Upper lobe of right lung (tissue), 1 donor: ENCODE results near the gene B3GNT9. TPM values are rescaled to one million over a fixed set of nuclear protein-coding genes. Genes with fewer than 3 reads are reported as not detected.

Experiments used
- ATAC-seq: fragments of 200-7000 bp; cut with Tn5 transposase; one replicate; pipeline ENCODE4 v1.9.1; 2020; ENCODE audit warnings: mild to moderate bottlenecking, moderate library complexity
- DNase-seq: peaks from one replicate; pipeline ENCODE4 v3.0.0-alpha.2; 2020
- H3K27ac ChIP-seq: fragments of 200-600 bp; one replicate; pipeline ENCODE4 v1.8.0; 2022
- H3K27me3 ChIP-seq: fragments of 200-600 bp; one replicate; pipeline ENCODE4 v1.8.0; 2022; ENCODE audit warnings: mild to moderate bottlenecking
- H3K36me3 ChIP-seq: fragments of 200-600 bp; one replicate; pipeline ENCODE4 v1.8.0; 2022
- H3K4me1 ChIP-seq: fragments of 200-600 bp; one replicate; pipeline ENCODE4 v1.8.0; 2022
- H3K4me3 ChIP-seq: fragments of 200-600 bp; one replicate; pipeline ENCODE4 v1.8.0; 2022; ENCODE audit warnings: mild to moderate bottlenecking
- H3K9me3 ChIP-seq: fragments of 200-600 bp; one replicate; pipeline ENCODE4 v1.8.0; 2022
- intact Hi-C: fragments of 100-400 bp; cut with DNase I; formaldehyde crosslinking; loops from one replicate; pipeline ENCODE4 v1.11.0; 2022
- total RNA-seq: library from RNA; stranded (reverse); fragmentation: NEBNext Ultra II Directional; extraction: Animal tissue kit (Norgen Biotek cat#: 25700); gene quantifications from one replicate; pipeline ENCODE4 v1.2.1, GENCODE V29; 2021
- TF ChIP-seq, protein P1 (sequence below): fragments of 200-600 bp; IDR thresholded peaks from one replicate; pipeline ENCODE4 v1.8.0; 2022; ENCODE audit warnings: antibody characterized with exemption
- donor health status: DM: no; HTN: yes; CAD: no; lungs with severe emphysema.

B3GNT9 gene
- total RNA-seq, 1 donor from 2014 or later: 19.3 TPM

DNA sequence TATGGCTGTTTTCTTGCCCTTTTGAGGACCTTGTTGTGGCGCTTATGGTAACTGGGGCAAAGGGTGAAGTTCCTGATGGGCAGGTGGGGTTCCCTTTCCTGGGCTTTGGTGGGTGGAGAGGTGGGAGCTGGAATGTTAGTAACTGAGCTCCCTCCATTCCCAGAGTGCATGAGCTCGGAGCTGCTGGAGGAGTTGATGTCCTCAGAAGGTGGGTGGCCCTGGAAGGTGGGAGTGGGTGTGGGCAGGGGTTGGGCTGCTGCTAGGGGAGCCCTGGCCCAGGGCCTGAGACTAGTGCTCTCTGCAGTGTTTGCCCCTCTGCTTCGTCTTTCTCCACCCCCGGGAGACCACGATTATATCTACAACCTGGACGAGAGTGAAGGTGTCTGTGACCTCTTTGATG, 46.9 kb upstream of the B3GNT9 start:
- intact Hi-C loops: no loop called here
- ATAC-seq (no peak), DNase-seq (no peak)
- H3K27me3 ChIP-seq: no peaks in the 10 kb centered on the region
- peaks cover 25% of the 10 kb centered on the region for H3K4me1 ChIP-seq
- TF ChIP-seq, protein P1, sequence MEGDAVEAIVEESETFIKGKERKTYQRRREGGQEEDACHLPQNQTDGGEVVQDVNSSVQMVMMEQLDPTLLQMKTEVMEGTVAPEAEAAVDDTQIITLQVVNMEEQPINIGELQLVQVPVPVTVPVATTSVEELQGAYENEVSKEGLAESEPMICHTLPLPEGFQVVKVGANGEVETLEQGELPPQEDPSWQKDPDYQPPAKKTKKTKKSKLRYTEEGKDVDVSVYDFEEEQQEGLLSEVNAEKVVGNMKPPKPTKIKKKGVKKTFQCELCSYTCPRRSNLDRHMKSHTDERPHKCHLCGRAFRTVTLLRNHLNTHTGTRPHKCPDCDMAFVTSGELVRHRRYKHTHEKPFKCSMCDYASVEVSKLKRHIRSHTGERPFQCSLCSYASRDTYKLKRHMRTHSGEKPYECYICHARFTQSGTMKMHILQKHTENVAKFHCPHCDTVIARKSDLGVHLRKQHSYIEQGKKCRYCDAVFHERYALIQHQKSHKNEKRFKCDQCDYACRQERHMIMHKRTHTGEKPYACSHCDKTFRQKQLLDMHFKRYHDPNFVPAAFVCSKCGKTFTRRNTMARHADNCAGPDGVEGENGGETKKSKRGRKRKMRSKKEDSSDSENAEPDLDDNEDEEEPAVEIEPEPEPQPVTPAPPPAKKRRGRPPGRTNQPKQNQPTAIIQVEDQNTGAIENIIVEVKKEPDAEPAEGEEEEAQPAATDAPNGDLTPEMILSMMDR: no peak
- H3K27ac ChIP-seq: no peak overlapping the region
- peaks cover 74% of the 10 kb centered on the region for H3K36me3 ChIP-seq
- H3K9me3 ChIP-seq: no peaks in the 10 kb centered on the region
- no peak overlapping the region for H3K4me3 ChIP-seq

DNA sequence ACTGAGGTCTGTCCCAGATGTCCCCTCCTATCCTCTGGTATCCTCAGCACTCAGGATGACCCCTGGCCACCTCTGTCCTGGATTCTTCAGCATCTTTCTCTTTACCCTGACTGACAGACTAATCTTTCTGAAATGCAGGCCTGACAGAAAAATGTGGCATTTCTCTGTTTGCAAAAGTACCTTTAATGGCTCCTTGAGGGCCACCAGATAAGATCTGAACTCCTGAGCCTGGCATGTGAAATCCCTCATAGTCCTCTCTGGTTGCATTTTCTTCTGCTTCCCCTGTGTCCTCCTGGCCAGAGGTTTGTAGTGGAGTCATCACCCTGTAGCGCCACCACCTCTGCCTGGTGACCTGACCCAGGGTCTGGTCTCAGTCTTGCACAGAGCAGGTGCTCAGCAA, 46.1 kb upstream of the B3GNT9 start:
- ATAC-seq (no peak), DNase-seq (no peak)
- TF ChIP-seq, protein P1: no peak
- Histone ChIP-seq H3K27ac (no peak overlapping the region), H3K36me3 (peaks cover 66% of the 10 kb centered on the region), H3K4me1 (peaks cover 28% of the 10 kb centered on the region), H3K4me3 (no peak overlapping the region), H3K9me3 (no peaks in the 10 kb centered on the region), H3K27me3 (no peaks in the 10 kb centered on the region)
- intact Hi-C loops: no loop called here

GRCh38 chr16:67195676-67196075, 44.9 kb upstream of the B3GNT9 start:
- Histone ChIP-seq H3K36me3 (peaks cover 58% of the 10 kb centered on the region), H3K27me3 (no peaks in the 10 kb centered on the region), H3K4me3 (no peak overlapping the region), H3K27ac (no peak overlapping the region), H3K4me1 (peaks cover 36% of the 10 kb centered on the region), H3K9me3 (no peaks in the 10 kb centered on the region)
- ATAC-seq (no peak), DNase-seq (no peak)
- TF ChIP-seq, protein P1: no peak
- intact Hi-C loops: no loop called here

- no peaks in the 10 kb centered on the region for H3K27me3 ChIP-seq
- H3K9me3 ChIP-seq: no peaks in the 10 kb centered on the region
- intact Hi-C loops: no loop called here
- H3K36me3 ChIP-seq: peaks cover 58% of the 10 kb centered on the region
- no peak overlapping the region for H3K4me3 ChIP-seq
- peaks cover 36% of the 10 kb centered on the region for H3K4me1 ChIP-seq
- no peak for ATAC-seq
- no peak for DNase-seq
- TF ChIP-seq, protein P1: no peak
- no peak overlapping the region for H3K27ac ChIP-seq
These were observed 43.5 kb upstream of the B3GNT9 start for GRCh38 chr16:67194260-67194659.

DNA sequence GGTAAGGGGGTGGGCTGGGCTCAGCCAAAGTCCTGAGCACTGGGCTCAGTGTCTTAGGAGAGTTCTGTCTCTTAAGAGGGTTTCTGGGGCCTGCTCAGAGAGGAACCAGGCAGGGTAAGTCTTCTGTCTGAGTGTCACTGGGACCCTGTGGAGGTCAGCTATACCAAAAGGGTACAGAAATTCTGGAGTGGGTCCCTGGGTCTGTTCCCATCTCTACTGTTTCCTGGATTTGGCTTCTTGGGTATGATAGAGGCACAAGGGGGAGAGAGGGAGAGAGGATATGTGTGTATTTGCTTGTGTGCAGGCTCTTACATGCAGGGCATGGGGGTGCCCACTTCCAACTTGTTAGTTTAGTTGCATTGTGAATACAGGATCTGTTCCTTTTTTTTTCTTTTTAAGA, 42.7 kb upstream of the B3GNT9 start:
- TF ChIP-seq, protein P1: no peak
- Histone ChIP-seq H3K36me3 (peaks cover 54% of the 10 kb centered on the region), H3K27me3 (no peaks in the 10 kb centered on the region), H3K27ac (no peak overlapping the region), H3K9me3 (no peaks in the 10 kb centered on the region), H3K4me1 (peaks cover 35% of the 10 kb centered on the region), H3K4me3 (peak overlapping the region; percentile 99)
- intact Hi-C loops: no loop called here
- ATAC-seq (no peak), DNase-seq (no peak)

DNA sequence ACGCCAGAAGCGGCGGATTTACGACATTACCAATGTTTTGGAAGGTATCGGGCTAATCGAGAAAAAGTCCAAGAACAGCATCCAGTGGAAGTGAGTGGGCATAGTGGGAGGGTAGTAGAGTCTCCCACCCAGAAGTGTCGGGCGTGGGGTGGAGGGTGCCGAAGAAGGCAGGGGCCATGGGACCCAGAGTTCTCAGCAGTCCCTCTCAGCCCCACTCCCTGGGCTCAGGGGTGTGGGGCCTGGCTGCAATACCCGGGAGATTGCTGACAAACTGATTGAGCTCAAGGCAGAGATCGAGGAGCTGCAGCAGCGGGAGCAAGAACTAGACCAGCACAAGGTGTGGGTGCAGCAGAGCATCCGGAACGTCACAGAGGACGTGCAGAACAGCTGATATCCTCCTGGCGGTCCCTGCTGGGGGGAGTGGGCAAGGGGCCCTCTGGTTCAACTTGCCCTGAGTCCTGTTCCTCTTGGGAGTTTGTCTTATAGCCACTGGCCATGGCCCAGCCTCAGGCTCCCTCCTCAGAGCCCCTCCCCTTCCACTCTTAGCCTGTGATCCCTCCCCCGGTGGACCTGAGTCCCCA, 42.1 kb upstream of the B3GNT9 start:
- Histone ChIP-seq H3K27ac (peak overlapping the region; percentile 82), H3K36me3 (peaks cover 48% of the 10 kb centered on the region), H3K4me3 (peak overlapping the region; percentile 99), H3K27me3 (no peaks in the 10 kb centered on the region), H3K9me3 (no peaks in the 10 kb centered on the region), H3K4me1 (peaks cover 28% of the 10 kb centered on the region)
- TF ChIP-seq, protein P1: no peak
- ATAC-seq (no peak), DNase-seq (no peak)
- intact Hi-C loops: no loop called here
